Stimulated activated CD8-positive, alpha-beta memory T cell treated with anti-CD3 and anti-CD28 coated beads, Interleukin-15, amount 100 ng/mL, for 48 hours (primary cell): Measurements from ENCODE around the gene NKAIN2.
"Not testable (repeated sequence)": the region's sequence is repeated elsewhere in the genome, so short reads cannot be mapped to it uniquely, and the experiment has no call there.

Source experiments
- DNase-seq, 2 donors: peaks; one replicate each; pipeline ENCODE4 v3.0.0-alpha.2; 2020; ENCODE audit warnings: low read depth in 2 of 2

The NKAIN2 gene

DNA sequence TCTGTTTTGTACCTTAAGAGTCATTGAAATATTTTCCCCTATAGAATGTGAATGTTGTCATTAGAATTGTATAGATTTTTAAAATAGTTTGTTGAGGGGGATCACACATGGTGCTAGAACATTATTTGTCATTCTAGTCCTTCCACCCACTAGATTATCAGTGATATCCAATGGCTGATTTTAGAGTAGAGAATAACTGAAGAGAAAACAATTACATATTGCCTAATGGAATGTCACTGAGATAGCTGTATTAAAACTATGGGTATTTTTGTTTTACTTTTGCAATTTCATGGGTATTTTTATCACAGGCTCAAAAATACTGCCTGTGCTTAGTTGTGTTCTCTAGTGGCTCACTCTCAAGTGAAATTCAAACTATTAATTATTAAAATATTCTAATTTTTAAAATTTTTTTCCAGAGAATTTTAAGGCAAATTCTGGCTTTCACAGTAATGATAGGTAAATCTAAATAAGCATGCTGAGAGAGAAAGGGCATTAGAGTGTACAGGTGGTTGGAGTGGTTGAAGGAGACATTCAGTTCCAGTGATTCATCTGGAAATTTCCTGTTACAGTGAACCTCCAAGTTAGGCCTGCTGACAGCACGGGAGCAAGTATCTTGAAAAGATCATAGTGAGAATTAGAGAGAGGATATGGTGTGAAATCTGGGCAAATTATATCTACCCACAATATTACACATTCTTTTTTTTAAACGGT, 399.6 kb downstream of the NKAIN2 start:
- DNase-seq = no peak

DNA sequence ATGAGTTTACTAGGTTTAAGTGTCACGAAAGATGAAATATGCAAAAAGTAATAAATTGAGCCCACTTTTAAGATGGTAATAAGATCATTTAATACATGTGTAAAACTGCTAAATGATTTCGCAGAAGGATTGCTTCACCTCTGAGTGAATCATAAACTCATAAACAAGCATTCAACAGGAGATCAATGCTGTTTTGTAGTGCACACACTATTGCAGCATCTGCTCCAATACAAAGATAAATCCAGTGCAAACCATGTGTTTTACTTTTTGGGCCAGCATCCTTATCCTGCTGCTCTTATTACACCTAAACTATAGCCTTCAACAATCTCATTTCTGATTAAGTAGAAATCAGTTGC, 400.1 kb downstream of the NKAIN2 start:
- DNase-seq = no peak

DNA sequence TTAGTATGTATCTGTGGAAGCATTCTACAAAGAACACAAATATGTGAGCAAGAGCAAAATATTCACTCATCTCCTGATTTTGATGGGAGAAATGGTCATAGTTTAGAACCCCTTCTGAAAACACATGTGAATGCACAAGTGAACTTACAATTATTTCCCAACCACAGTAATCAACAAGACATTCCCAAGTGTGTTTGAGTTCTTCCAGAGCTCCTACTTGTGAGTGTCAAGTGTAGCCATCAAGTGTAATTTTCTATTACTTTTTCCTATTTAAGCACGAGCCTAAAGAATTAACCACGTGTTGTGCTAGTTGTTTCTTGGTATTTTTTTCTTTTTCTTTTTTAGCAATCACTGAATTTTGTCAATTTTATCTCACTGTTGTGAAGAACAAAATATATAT, 402.3 kb downstream of the NKAIN2 start:
- DNase-seq = no peak

DNA sequence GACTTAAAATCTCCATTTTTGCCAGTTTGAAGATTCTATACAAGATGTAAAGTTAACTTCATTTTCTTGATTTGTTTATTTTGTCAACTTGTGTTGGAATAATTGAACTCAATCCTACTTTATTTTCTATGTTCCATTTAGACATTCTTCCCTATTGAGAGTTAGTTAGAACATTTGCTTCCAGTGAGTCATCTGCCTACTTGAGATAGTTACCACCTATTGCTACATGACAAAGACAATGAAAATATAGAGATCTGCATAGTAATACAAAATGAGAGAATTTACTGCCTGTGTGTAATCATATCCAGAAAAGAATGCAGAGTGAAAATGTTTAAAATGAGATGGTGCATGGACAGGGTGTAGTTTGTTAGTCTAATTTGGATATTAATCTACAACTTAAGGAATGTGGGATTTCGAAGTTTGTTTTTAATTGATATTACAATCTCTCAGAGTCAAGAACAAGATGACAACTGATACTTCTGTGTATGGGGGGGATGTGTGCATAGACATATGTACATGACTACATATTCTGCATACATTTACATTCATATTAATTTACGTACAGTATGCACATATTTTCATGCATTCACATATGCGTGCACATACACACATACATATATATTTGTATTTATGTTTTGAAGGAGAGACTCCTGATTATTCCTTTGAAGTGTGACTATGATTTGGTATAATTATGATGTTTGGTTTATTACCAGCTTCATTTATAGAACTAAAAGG, 420.1 kb downstream of the NKAIN2 start:
- DNase-seq = no peak

DNA sequence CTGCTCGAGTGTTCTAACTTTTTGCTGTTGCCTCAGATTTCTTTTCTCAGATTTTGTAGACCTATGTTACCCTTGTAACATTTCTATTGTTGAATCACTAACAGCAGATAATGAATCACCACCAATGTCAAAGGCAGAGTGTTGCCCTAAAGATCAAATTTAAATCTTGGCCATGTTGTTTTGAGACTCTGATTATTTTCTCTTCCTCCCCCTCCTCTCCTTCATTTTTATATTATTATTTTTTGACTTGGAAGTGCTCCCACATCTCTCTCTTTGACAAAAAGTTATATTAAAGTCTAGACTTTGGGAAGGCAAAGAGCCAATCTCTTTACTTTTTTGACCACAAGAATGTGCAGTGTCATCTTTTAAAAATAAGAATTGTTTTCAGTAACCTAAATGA, 422.7 kb downstream of the NKAIN2 start:
- DNase-seq = no peak

DNA sequence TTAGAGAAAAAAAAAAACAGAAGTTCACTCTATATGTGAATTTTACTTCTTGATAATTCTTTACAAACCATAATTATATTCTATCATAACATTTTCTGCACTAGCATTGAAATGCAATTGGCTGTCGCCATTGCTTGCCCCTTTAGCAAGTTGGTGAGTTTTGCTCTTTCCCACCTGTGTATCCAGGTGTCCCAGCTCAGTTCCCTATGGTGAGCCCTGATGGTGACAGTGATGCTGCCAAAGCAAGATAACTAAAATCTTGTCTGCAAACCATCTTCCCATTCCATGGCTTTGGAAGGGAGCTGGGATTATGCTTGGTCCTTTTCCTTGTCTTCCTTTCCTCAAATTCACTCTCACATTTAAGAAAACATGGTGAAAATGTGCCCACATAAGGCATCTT, 429.6 kb downstream of the NKAIN2 start:
- no peak for DNase-seq

DNA sequence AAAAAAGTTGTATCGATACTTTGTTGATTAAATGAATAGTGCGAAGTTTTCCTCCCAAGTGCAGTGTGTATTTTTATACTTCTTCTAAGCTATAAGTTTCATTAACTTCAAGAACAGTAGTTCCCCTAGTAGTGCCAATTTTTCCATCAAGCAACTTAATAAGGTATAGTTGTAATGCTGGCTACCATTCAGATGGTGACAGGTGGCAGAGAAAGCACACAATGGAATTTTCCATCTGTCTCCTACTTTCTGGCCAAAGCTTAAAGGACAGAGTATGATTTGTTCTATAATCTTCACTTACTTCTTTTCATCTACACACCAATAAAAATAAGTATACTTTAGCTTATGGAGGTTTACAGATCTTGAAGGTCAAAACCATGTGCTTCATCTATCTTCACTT, 431.1 kb downstream of the NKAIN2 start:
- no peak for DNase-seq

DNA sequence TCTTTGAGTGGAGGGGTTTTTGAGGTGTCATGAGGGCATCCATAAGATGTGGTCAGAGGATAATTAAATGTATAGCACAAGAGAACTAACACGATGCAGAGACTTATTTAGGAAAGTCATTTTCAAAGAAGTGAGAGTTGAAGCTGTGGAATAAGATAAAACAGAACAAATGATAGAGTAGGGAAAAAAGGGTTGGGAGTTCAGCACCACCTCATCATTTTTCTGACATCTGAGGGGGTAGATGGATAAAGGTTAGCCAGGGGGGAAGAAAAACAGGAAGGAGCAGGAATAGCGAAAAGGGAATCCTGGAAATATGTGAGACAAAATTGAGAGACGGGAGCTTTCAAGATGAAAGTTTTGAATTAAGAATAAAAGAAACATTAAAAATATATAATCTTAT, 434.2 kb downstream of the NKAIN2 start:
- no peak for DNase-seq

DNA sequence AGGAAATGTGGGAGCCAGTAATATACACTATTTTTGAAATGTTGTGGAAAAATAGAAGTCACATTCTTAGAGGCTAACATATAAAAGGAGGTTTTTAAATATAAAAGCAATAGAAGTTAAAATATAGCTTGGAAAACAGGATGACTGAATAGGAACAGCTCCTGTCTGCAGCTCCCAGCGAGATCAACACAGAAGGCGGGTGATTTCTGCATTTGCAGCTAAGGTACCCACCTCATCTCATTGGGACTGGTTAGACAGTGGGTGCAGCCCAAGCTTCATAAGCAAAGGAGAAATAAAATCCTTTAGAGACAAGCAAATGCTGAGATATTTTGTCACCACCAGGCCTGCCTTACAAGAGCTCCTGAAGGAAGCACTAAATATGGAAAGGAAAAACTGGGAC, 434.7 kb downstream of the NKAIN2 start:
- not testable (repeated sequence) for DNase-seq

DNA sequence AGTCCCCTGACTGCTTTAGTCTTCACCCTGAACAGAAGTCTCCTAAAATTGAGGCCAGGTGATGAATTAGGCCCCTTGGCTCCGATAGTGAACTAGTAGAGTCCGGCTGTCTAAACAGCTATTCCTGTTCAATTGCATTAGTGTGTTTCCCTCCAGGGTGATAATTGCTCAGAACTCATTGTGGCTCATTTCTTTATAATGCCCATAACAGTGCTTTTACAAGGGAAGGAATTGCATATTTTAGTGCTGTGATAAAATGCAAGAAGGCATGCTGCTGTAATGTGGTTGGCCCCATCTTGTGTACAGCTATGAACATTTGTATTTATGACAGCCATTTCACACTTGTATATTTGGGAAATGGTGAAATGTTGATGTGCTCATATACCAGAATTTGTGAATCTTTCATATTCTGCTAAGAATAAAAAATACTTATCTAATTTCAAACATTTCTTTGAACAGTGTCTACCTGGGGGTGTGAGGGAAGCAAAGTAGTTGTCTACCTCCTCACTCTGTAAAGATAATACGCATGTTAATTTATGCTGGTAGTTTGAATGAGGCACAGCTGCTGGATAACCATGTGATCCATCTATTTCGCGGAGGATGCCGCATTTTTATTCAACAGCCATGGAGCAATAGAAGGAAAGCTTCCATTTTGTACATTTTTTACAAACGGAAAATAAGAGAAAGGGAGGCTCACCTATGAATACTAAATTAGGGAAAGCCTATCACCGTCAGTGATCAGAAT, 451.4 kb downstream of the NKAIN2 start:
- DNase-seq = no peak

DNA sequence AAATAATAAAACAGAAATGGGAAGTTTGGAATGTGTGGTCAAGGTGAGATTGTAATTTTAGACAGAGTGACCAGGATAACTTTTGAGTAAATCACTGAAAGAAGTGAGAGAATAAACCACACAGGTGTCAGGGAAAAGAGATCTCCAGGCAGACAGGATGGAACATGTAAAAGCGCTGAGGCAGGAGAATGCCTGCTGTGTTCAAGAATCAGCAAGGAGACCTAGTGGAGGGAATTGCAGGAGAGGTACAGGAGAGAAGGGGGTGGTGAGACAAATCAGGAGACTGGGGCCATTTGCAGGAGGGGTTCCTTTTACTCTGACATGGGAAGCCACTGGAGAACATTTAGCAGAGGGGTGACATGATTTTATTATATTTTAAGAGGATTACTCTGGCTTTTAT, 456.7 kb downstream of the NKAIN2 start:
- no peak for DNase-seq

DNA sequence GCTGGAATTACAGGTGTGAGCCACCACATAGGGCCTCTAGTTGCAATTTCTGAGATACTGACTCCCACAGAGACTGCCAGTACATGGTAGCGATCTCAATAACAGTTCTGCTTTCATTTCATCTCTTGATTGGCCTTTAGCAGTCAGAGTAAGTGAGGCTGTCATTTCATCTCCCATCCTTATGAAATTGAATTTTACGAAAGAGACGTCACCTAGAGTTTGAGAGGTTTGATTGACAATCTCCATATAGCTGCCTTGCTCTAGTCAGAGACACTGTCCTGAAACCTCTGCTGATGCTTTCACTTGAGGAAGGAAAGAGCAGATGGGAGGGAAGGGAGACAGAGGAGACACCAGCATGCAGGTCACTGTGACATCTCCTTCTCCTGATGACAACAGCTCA, 466.1 kb downstream of the NKAIN2 start:
- DNase-seq = no peak

DNA sequence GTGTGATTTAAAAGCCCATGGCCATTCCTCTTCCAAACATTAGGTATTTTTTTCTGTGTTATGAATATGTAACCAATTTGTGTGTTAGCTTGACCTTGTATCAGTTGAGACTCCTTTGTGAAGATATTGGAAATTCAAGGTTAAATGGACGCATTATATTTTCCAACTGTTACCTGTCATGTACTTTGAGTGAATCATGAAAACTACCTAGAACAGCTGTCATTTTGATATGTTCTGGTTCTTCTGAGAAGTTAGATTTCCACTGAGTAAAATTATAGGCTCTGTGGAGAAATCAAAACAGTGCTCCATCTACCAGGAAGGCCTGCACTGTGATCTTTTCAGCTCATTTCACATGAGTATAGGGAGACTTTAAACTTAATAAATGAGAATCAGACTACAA, 470.0 kb downstream of the NKAIN2 start:
- DNase-seq = no peak

DNA sequence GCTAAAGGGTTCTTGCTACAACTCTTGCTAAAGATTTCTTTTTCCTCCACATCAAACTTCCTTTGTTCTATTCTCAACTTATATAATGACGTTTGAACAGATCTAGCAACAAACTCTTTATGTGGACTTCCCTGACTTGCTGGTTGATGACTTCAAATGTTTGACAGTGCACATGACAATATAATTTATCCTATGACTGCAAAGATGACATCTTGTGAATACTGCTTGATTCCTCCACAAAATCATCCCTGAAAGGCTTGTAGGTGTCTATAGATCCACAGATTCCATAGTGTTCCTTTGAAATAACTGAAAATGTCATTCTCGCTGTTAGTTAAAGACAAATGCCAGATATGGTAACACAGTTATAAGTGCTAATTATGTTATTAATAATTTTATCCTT, 478.9 kb downstream of the NKAIN2 start:
- DNase-seq = no peak

DNA sequence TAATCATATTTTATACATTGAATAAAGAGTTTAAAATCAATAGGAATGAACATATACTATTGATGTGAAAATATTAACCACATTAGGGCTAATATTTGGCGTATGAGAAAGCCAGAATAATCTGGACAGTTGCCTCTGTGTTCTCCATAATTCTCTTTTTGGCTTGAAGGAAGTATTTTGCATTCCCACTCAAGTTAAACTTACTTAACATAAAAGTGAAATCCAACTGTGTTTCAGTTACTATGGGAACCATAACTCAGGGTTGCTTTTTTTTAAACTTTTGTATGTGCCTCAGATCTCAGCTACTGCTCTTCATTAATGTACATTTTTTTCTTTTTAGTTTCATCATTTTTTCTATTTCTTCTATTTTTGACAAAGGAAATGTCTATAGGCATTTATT, 479.8 kb downstream of the NKAIN2 start:
- DNase-seq = no peak

DNA sequence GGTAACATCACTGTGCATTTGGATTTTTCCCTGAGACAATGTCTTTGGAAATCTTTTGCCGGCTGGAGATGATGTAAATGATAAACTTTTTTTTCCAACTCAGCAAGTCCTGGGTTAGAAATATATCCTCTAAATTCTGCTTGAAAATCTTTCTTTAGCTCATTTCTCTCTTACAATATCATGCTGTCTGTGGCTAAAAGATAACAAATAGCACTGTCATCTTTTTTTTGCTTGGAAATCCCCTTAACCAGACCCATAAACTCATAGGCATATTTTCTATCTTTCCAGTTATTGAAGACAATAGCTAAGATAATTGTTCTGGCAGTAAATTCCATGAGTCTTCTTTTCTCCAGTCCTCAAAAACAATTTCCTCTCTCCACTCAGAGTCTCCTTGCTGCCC, 481.5 kb downstream of the NKAIN2 start:
- no peak for DNase-seq

DNA sequence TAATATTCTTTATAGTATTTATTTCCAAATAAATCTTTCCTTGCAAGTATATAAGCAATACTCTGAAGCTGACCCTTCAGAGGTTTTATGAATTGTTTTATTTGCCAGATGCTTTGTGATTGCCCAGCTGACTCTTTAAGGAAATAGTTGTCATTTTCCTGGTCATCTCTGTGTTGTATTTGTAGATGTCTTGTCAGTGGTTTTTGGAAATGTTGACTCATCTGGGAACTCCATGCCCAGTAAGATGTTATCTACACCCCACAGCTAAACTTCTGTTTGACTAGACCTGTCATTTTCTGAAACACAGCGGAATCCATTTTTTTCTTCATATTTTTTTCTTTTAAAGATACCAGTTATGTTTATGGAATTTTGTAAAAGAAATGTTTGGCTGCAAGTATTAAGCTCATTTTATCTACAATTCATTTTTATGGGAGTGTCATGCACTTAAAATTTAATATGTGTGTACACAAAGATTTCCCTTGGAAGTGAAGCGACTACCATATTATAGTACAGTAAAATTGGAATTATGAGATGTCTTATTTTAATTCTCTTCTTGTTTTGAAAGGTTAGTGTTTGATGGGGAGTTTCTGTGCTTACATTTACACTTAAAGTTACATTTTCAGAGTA, 491.0 kb downstream of the NKAIN2 start:
- no peak for DNase-seq

DNA sequence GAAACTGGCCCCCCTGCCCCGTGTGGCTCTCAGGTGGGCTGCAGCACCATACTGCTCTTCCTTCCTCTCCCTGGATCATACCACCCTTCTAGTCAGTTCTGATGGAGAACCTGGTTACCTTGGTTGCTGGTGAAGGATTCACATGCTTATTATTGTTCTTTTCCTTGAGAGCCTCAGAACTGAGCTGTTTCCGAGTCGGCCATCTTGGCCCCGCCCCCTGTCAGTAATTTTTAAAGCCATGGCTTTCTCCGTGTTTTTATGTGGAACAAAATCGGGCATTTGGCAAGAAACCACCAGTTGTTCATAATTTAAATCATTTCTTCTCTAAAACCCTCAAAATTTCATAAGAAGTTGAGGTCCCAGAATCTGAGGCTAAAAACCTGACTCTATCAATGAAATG, 493.8 kb downstream of the NKAIN2 start:
- no peak for DNase-seq

DNA sequence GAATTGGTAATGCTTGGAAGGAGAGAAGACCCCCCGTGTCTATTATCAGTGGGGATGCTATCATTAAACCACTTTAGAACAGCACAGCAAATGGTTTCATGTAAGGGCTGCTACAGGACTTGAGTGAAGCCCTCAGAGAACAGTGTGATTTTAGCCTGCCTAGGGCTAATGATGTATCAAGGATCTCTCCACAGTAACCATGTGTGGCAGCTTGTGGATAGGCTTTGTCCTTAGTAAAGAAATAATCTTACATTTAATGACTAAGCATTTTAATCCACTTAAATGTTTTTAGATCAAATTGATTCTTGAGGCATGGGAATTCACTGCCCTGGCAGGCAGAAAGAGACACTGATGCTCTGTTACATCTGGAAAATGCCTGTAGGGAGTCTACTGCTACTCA, 495.1 kb downstream of the NKAIN2 start:
- no peak for DNase-seq

DNA sequence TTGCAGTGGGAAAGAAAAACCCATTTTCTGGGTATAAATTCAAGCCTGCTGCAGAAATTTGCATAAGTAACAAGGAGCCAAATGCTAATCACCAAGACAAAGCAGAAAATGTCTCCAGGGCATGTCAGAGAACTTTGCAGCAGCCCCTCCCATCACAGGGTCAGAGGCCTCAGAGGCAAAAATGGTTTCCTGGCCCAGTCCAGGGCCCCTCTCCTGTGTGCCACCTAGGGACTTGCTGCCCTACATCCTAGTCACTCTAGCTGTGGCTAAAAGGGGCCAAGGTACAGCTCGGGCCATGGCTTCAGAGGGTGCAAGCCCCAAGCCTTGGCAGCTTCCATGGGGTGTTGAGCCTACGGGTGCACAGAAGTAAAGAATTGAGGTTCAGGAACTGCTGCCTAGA, 497.2 kb downstream of the NKAIN2 start:
- not testable (repeated sequence) for DNase-seq

DNA sequence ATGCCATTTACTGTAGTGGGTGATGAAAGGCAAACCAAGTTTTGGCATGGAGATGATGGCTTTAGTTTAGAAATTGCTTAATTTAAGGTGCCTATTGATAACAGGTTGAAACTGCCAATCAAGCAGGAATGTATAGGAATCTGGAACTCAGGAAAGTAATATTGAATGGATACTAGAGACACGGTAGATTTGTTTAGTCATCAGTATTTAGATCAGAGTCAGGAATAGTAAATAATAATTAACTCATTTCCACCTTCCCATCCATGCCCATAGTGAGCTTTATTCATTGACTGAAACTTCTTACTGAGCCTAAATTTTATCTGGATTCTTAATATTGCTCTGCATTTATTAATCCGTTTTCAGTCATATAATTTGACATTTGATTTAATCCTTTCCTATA, 500.3 kb downstream of the NKAIN2 start:
- no peak for DNase-seq

DNA sequence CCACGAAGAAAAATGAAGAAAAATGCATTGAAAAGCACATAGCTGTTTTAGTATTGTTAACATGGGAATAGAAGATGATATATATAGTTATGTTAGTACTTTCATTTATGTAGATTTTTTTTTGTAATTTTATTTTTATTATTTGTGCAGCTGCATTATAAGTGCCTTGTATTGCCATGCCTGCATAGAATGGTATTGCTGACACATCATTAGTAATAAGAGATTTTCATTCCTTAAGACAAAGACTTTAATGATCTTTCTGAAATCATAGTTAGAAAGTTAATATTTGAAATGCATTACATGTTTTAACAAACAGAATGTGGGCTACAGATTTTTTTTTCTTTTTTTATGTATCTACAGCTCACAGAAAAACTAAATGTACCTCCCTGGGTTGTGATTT, 506.5 kb downstream of the NKAIN2 start:
- no peak for DNase-seq

DNA sequence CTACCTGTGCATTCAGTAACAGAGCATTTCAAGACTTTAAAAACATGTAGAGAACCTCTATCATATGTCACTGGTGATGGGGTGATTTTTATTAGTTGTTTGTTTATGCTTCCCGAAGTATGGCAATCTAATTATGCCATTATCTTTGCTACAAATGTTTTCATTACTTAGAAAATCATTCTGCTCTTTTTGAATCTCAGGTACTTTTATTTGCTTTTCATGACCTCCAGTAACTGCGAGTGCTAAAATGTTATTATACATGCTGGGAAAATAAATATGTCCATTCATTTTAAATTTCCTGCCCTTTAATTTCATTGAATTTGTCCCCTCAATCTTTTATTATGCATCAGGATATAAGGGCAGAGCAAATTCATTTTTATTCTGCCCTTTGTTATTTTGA, 515.7 kb downstream of the NKAIN2 start:
- DNase-seq = no peak
